Measurements from ENCODE around the gene TNKS2.

DNA sequence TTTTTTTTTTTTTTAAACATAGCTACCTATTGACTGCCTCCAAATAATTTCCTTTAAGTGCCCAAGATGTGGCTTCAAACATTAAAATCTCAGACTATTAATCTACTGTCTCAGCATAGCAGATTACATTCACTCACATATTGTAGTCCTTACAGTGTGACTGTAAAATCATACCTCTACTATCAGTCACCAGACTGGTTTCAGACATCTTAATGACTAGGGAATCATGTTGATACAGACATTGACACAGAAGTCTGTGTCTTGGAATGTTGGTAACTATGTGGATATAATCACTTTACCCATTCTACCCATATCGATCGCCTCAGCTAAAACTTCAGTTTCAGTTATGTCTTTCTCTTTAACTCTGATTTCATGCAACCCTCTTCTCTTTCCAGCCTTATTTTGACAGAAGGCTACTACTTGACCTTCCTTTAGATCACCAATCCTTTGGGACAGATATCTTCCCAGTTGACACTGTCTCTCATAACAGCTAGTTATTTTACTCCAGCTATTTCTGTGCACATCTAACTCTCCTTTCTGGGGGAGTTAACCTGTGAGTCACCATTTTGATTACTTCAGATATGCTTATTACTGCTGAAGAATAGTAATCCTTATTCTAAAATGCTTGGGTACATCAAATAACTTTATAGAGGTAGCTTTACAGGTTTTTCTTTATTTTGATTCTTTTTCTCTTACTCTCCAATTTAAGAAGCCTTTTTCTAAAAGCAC is 7.0 kb downstream of the TNKS2 start:
- no peak for TF ChIP-seq EGR1 (IDR thresholded peaks at IDR 0.05)
- no peak for TF ChIP-seq YY1 (IDR thresholded peaks at IDR 0.05; ENCODE audit: low read depth)
- TF ChIP-seq, protein P1, sequence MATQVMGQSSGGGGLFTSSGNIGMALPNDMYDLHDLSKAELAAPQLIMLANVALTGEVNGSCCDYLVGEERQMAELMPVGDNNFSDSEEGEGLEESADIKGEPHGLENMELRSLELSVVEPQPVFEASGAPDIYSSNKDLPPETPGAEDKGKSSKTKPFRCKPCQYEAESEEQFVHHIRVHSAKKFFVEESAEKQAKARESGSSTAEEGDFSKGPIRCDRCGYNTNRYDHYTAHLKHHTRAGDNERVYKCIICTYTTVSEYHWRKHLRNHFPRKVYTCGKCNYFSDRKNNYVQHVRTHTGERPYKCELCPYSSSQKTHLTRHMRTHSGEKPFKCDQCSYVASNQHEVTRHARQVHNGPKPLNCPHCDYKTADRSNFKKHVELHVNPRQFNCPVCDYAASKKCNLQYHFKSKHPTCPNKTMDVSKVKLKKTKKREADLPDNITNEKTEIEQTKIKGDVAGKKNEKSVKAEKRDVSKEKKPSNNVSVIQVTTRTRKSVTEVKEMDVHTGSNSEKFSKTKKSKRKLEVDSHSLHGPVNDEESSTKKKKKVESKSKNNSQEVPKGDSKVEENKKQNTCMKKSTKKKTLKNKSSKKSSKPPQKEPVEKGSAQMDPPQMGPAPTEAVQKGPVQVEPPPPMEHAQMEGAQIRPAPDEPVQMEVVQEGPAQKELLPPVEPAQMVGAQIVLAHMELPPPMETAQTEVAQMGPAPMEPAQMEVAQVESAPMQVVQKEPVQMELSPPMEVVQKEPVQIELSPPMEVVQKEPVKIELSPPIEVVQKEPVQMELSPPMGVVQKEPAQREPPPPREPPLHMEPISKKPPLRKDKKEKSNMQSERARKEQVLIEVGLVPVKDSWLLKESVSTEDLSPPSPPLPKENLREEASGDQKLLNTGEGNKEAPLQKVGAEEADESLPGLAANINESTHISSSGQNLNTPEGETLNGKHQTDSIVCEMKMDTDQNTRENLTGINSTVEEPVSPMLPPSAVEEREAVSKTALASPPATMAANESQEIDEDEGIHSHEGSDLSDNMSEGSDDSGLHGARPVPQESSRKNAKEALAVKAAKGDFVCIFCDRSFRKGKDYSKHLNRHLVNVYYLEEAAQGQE (IDR thresholded peaks at IDR 0.05; ENCODE audit: low read depth): no peak
- no peak for TF ChIP-seq NFIC (IDR thresholded peaks at IDR 0.05)
- no peak for TF ChIP-seq RAD21 (IDR thresholded peaks at IDR 0.05; ENCODE audit: low read depth)
- TF ChIP-seq, protein P2, sequence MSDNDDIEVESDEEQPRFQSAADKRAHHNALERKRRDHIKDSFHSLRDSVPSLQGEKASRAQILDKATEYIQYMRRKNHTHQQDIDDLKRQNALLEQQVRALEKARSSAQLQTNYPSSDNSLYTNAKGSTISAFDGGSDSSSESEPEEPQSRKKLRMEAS (IDR thresholded peaks at IDR 0.05): no peak
- no peak for TF ChIP-seq TEAD4 (IDR thresholded peaks at IDR 0.05)
- TF ChIP-seq FOXM1 (IDR thresholded peaks at IDR 0.05; ENCODE audit: borderline replicate concordance, low read depth): no peak
- no peak for TF ChIP-seq EP300 (IDR thresholded peaks at IDR 0.05; ENCODE audit: borderline replicate concordance)
- TF ChIP-seq ZBTB7A (IDR thresholded peaks at IDR 0.05; ENCODE audit: low read depth): no peak
- TF ChIP-seq CEBPB (IDR thresholded peaks at IDR 0.05): no peak
- TF ChIP-seq TAF1 (IDR thresholded peaks at IDR 0.05; ENCODE audit: low read depth): no peak
- no peak for TF ChIP-seq USF1 (IDR thresholded peaks at IDR 0.05)
- TF ChIP-seq CREB1 (IDR thresholded peaks at IDR 0.05; ENCODE audit: low read depth): no peak

Data from Ishikawa (cell line).